ENCODE measurements around the gene RAB7A. TPM values are rescaled to one million over a fixed set of nuclear protein-coding genes. Genes with fewer than 3 reads are reported as not detected.

Gene RAB7A
- total and polyA plus RNA-seq, 2 of the 8 experiments (the other 6 are each of a cell fraction or from before 2014, with no cell fraction given), result 179 to 195 TPM

DNA sequence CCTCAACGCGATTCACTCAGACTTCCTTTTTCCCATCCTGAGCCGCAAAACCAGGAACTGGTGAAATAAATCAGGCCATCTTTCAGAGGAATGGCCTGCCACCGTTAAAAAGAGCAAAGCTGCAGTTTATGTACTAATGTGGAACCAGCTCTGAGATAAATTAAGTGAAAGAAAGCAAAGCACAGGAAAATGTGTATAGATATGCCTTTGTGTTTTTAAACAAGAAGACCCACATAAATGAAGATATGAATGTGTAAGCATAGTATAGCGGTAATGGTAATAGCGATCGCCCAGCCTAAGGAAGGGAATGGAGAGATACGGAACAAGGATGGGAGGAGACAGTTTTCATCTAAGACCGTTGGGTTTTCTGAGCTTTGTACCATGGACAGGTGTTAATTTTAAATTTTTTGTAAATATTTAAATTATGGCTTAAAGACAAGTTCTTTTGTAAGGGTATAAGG, 44.6 kb upstream of the RAB7A start (continued):
- TF ChIP-seq CBX5 (IDR thresholded peaks at IDR 0.05; ENCODE audit: low read depth, low read length) (no peak), RXRA (IDR thresholded peaks at IDR 0.05; ENCODE audit: insufficient read depth, low read depth, low read length) (no peak), NANOG (IDR thresholded peaks at IDR 0.05; ENCODE audit: insufficient read depth, low read depth, low read length, poor library complexity, severe bottlenecking) (no peak)

Measured in H1 (cell line).